ENCODE data around the gene CDH15. TPM values are rescaled to one million over a fixed set of nuclear protein-coding genes. Genes with fewer than 3 reads are reported as not detected.

Gene CDH15
- polyA plus RNA-seq, 2 of the 4 experiments (the other 2 are of a cell fraction), result 0.05 to 0.08 TPM

- no peak for FAIRE-seq
Measured at GRCh38 chr16:89176717-89177116, 5.2 kb downstream of the CDH15 start.

GRCh38 chr16:89177501-89177900, 6.0 kb downstream of the CDH15 start:
- TF ChIP-seq SREBF2 (IDR thresholded peaks at IDR 0.05) (no peak), ZFP36 (IDR thresholded peaks at IDR 0.05; ENCODE audit: borderline replicate concordance, partially characterized antibody) (no peak), MAFK (IDR thresholded peaks at IDR 0.05; ENCODE audit: partially characterized antibody) (no peak), BHLHE40 (IDR thresholded peaks at IDR 0.05; ENCODE audit: low read depth, low read length) (no peak)
- Histone ChIP-seq H3K27ac (no peak overlapping the region), H3K4me1 (no peaks in the 10 kb centered on the region), H3K9me3 (no peaks in the 10 kb centered on the region), H3K4me3 (no peak overlapping the region), H3K4me2 (no peak overlapping the region)
- DNase-seq (ENCODE audit: low read depth in 1 of 2, low spot score in 1 of 2) (no peak), ATAC-seq (no peak), FAIRE-seq (no peak)
- WGBS (ENCODE audit: missing lambda C conversion rate), result 32% methylated on average over 4 of the region's 12 CpGs
- CTCF ChIA-PET, result interaction anchor here (0.5 to 2.2 kb wide), 4 partner anchors 10 to 441 kb away, joined by 3 to 15 read pairs (median 3); no protein-coding TSS in a partner anchor
- POLR2A ChIA-PET, result no interaction called here

More at GRCh38 chr16:89176717-89177116, 5.2 kb downstream of the CDH15 start:
- TF ChIP-seq SREBF2 (IDR thresholded peaks at IDR 0.05) (no peak), GATA3 (IDR thresholded peaks at IDR 0.05; ENCODE audit: borderline replicate concordance) (no peak), CBX2 (IDR thresholded peaks at IDR 0.05; ENCODE audit: borderline replicate concordance, low read depth) (no peak), CHD4 (IDR thresholded peaks at IDR 0.05; ENCODE audit: borderline replicate concordance) (no peak), RCOR1 (IDR thresholded peaks at IDR 0.05; ENCODE audit: low read depth, low read length) (no peak), EHMT2 (IDR thresholded peaks at IDR 0.05; ENCODE audit: low read depth) (no peak), REST (IDR thresholded peaks at IDR 0.05) (no peak), CBX8 (IDR thresholded peaks at IDR 0.05) (no peak), ZFP36 (IDR thresholded peaks at IDR 0.05; ENCODE audit: borderline replicate concordance, partially characterized antibody) (no peak), NR3C1 (IDR thresholded peaks at IDR 0.05) (no peak), ZSCAN20 (CRISPR knock-in tag; IDR thresholded peaks at IDR 0.05) (no peak), RFX5 (IDR thresholded peaks at IDR 0.05) (no peak), KDM5A (IDR thresholded peaks at IDR 0.05) (no peak), HDAC2 (IDR thresholded peaks at IDR 0.05) (no peak), FOSL2 (IDR thresholded peaks at IDR 0.05) (no peak), FOSL2 (CRISPR knock-in tag; IDR thresholded peaks at IDR 0.05) (no peak), EHF (CRISPR knock-in tag; IDR thresholded peaks at IDR 0.05) (no peak), TFCP2L1 (CRISPR knock-in tag; IDR thresholded peaks at IDR 0.05) (no peak)
- TF ChIP-seq, protein P1, sequence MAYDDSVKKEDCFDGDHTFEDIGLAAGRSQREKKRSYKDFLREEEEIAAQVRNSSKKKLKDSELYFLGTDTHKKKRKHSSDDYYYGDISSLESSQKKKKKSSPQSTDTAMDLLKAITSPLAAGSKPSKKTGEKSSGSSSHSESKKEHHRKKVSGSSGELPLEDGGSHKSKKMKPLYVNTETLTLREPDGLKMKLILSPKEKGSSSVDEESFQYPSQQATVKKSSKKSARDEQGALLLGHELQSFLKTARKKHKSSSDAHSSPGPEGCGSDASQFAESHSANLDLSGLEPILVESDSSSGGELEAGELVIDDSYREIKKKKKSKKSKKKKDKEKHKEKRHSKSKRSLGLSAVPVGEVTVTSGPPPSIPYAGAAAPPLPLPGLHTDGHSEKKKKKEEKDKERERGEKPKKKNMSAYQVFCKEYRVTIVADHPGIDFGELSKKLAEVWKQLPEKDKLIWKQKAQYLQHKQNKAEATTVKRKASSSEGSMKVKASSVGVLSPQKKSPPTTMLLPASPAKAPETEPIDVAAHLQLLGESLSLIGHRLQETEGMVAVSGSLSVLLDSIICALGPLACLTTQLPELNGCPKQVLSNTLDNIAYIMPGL (CRISPR knock-in tag; IDR thresholded peaks at IDR 0.05; ENCODE audit: borderline replicate concordance), result no peak
- TF ChIP-seq, protein P2, sequence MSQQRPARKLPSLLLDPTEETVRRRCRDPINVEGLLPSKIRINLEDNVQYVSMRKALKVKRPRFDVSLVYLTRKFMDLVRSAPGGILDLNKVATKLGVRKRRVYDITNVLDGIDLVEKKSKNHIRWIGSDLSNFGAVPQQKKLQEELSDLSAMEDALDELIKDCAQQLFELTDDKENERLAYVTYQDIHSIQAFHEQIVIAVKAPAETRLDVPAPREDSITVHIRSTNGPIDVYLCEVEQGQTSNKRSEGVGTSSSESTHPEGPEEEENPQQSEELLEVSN (IDR thresholded peaks at IDR 0.05; ENCODE audit: borderline replicate concordance, low read depth), result no peak
- 68% methylated on average over 7 of the region's 9 CpGs for WGBS (ENCODE audit: missing lambda C conversion rate)
- H3K4me1 ChIP-seq, result peaks cover 2% of the 10 kb centered on the region; the same call in 1 of the 3 replicates
- no peak overlapping the region for H3K4me3 ChIP-seq
- ATAC-seq, result no peak
- ChIA-PET POLR2A (no interaction called here), CTCF (interaction anchor here (0.5 to 2.2 kb wide), 6 partner anchors 9 to 440 kb away, joined by 3 to 15 read pairs (median 3); no protein-coding TSS in a partner anchor)
- no peak for DNase-seq (ENCODE audit: low read depth in 1 of 2, low spot score in 1 of 2)
- no peak overlapping the region for H3K27ac ChIP-seq
- H3K9me3 ChIP-seq, result no peaks in the 10 kb centered on the region
- H3K4me2 ChIP-seq, result no peak overlapping the region

All from A549 (cell line).